ENCODE measurements around the gene LMBRD2. TPM values are rescaled to one million over a fixed set of nuclear protein-coding genes. Genes with fewer than 3 reads are reported as not detected.

LMBRD2 gene
- total RNA-seq (2013; cell fraction: nucleolus; rRNA removed) = 20.7 and 22.0 TPM in 2 replicates
- total RNA-seq (2014; rRNA removed) (7.6 and 10.2 TPM in 2 replicates), total RNA-seq (2014; rRNA removed; fragmentation: Illumina TruSeq; extraction: Trizol) (9.8 and 11.0 TPM in 2 replicates), total RNA-seq (2021) (6.2 and 8.2 TPM in 2 replicates), polyA plus RNA-seq (2011; rRNA removed) (9.1 and 14.4 TPM in 2 replicates), polyA plus RNA-seq (2014; fragmentation: Illumina TruSeq; extraction: Trizol) (7.0 and 8.4 TPM in 2 replicates), polyA plus RNA-seq (2014; fragmentation: Nextera tagmentation; extraction: Ambion mirVana) (1 to 10 TPM in 1 of 2 experiments, under 1 TPM in 1; 0.90 to 1.8 TPM), polyA plus RNA-seq (2014; rRNA removed) (3.2 and 6.0 TPM in 2 replicates), polyA plus RNA-seq (2016; fragmentation: Nextera tagmentation; extraction: Ambion mirVana) (1 to 10 TPM; 4.7 to 5.6 TPM), polyA minus RNA-seq (2011; rRNA and poly(A)+ RNA removed) (10.4 and 12.3 TPM in 2 replicates), Bru-seq, nascent RNA (percentile 69 among the genes with signal in this experiment), BruChase-seq, experiment 1, labeled RNA remaining after a 6-hour chase (percentile 64 among the genes with signal in this experiment), BruChase-seq, experiment 2, labeled RNA remaining after a 2-hour chase (percentile 69 among the genes with signal in this experiment)
- polyA plus RNA-seq (2011; ENCODE audit: low read depth) = 1.4 TPM
- 1.8 and 2.3 TPM in 2 replicates for polyA plus RNA-seq (2011; cell fraction: cytosol; rRNA removed)
- polyA plus RNA-seq (2011; cell fraction: nucleus; rRNA removed) = 7.9 and 8.7 TPM in 2 replicates
- 3.2 and 4.9 TPM in 2 replicates for polyA plus RNA-seq (2012)
- 6.5 and 11.2 TPM in 2 replicates for polyA minus RNA-seq (2011; cell fraction: cytosol; rRNA and poly(A)+ RNA removed)
- 10.0 and 13.7 TPM in 2 replicates for polyA minus RNA-seq (2011; cell fraction: nucleus; rRNA and poly(A)+ RNA removed)
- long read RNA-seq, experiment 1, full-length matches to known transcripts = 1 of 2 reads
- long read RNA-seq, experiment 1, partial matches to known transcripts = 0 of 2 reads
- long read RNA-seq, experiment 1, other reads (novel, unspliced or antisense) = 1 of 2 reads
- long read RNA-seq, experiment 2, full-length matches to known transcripts = 2 of 17 reads
- long read RNA-seq, experiment 2, partial matches to known transcripts = 5 of 17 reads
- long read RNA-seq, experiment 2, other reads (novel, unspliced or antisense) = 10 of 17 reads

DNA sequence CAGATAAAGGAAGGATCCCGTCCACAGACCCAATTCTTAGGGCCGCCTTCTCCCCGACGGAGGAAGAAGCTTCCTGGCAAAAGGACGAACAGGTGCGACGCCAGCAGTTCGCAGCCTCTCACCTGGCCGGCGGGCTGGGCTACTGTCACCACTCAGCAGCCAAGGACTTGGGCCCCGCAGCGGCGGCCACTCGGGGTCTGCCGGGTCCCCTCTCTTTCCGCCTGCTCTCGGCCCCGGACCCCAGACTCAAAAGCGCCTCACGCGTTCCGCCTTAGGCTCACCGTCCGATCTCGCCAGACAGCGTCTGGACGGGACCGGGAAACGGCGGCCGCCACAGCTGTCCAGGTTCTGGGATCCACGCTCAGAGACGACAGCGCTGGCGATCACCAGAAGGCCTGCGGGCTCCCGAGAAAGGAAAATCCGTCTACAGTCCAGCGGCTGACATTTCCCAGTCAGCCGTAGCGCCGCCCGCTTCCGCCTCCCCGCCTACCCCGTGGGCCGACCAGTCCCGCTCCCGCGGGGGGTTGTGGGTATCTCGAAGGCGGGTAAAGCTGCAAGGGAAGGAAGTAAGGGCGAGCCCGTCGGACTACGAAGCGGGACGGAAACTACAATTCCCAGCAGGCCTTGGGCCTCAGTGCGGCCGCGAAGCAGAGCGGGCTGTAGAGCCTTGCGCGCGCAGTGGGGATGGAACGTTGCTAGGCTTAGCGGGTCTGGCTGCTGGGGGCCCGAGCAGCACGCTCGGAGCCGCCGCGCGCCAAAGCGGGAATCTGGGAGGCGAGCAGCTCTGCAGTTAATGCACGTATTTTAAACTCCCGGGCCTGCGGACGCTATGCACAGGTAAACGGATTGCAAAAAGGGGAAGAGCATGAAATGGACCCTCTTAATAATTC is at the start of gene LMBRD2, which contains the start of gene SKP2:
Gene LMBRD2, minus strand, starts transcription at position 454 of the 890 bp plus-strand sequence. CDS start 8,538 bp downstream, outside the sequence.
Gene SKP2, plus strand, starts transcription at position 678 of the 890 bp plus-strand sequence. Its CDS starts 152 bp downstream, at position 830.
- FAIRE-seq (peak; percentile 92), ATAC-seq (peak; percentile 97), DNase-seq (ENCODE audit: low read depth, low spot score) (peak; percentile 95)
- peak within 1 kb of the TSS; percentile 91 for H3K9ac ChIP-seq (ENCODE audit: control insufficient read depth, insufficient read depth, low read length)
- H3K9me3 ChIP-seq (replicated peaks; ENCODE audit: control insufficient read depth, insufficient read depth, low read length) = no peaks in the 10 kb centered on the region
- in situ Hi-C loops (cut with MboI) = no loop called here
- RAD21 ChIA-PET (ENCODE audit: unreplicated experiment) = interaction anchor here (1.4 to 2.1 kb wide), 4 partner anchors 14 to 90 kb away, joined by 4 to 14 read pairs (median 6); partner anchors contain the start of gene NADK2
- H3K4me1 ChIP-seq (ENCODE audit: control insufficient read depth, insufficient read depth, low read length) = no peaks in the 10 kb centered on the region
- intact Hi-C loops (cut with micrococcal nuclease; ENCODE audit: unreplicated experiment) = loop anchor here (10.0 kb wide), 2 partner anchors 723 to 1227 kb away; partner anchors contain the start of genes DNAJC21 and NIPBL
- peaks cover 41% of the 10 kb centered on the region for H3K79me2 ChIP-seq (ENCODE audit: control insufficient read depth, insufficient read depth, low read length)
- peak within 1 kb of the TSS; percentile 91 for H3K4me2 ChIP-seq (ENCODE audit: control insufficient read depth, insufficient read depth)
- TSS peak; percentile 69 for BruUV-seq (replicated peaks)
- no peaks in the 10 kb centered on the region for H3K36me3 ChIP-seq (ENCODE audit: control insufficient read depth in 2 of 2, insufficient read depth in 2 of 2, low read length in 1 of 2)
- H3K27me3 ChIP-seq (replicated peaks in 1 of 2; ENCODE audit: control insufficient read depth in 2 of 2, insufficient read depth in 2 of 2, low read length in 1 of 2) = no peaks in the 10 kb centered on the region
- peak within 1 kb of the TSS; percentile 94 for H3K4me3 ChIP-seq
- H2AFZ ChIP-seq (ENCODE audit: control insufficient read depth, low read depth, low read length) = peak within 1 kb of the TSS; percentile 93
- CTCF ChIA-PET = interaction anchor here (0.8 to 2.8 kb wide), 12 partner anchors 10 to 578 kb away, joined by 3 to 13 read pairs (median 5); partner anchors contain the start of gene NADK2
- SMC1A ChIA-PET (ENCODE audit: uncharacterized antibody, unreplicated experiment) = interaction anchor here (1.0 to 1.9 kb wide), 7 partner anchors 13 to 89 kb away, joined by 3 to 8 read pairs (median 4); partner anchors contain the start of gene NADK2
- peak within 1 kb of the TSS; percentile 82 for H3K27ac ChIP-seq (ENCODE audit: control insufficient read depth, insufficient read depth)
- POLR2A ChIA-PET = interaction anchor here (0.8 to 1.4 kb wide), 5 partner anchors 10 to 1219 kb away, joined by 3 to 6 read pairs (median 3); partner anchors contain the start of gene NUP155
- WGBS (ENCODE audit: insufficient coverage, insufficient replicate concordance, low lambda C conversion rate, missing lambda C conversion rate) = under 1% methylated on average over 81 of the region's 81 CpGs
- no peaks in the 10 kb centered on the region for H4K20me1 ChIP-seq (ENCODE audit: control insufficient read depth, insufficient read depth)
- peak; percentile 57; the same call in 1 of the 2 replicates for TF ChIP-seq CBX5 (IDR thresholded peaks at IDR 0.05; ENCODE audit: low read depth)
- TF ChIP-seq MAX (IDR thresholded peaks at IDR 0.05; ENCODE audit: low read depth, low read length) = peak; percentile 84
- no peak for TF ChIP-seq RAD21 (IDR thresholded peaks at IDR 0.05; ENCODE audit: insufficient read depth, low read depth, low read length)
- TF ChIP-seq SIN3A (IDR thresholded peaks at IDR 0.05; ENCODE audit: low read depth, low read length) = no peak; the same call in 1 of the 2 replicates
- peak; percentile 90 for TF ChIP-seq E4F1 (IDR thresholded peaks at IDR 0.05; ENCODE audit: borderline replicate concordance, partially characterized antibody)
- TF ChIP-seq IRF4 (IDR thresholded peaks at IDR 0.05; ENCODE audit: low read depth, low read length) = peak; percentile 50; the same call in 1 of the 2 replicates
- TF ChIP-seq, protein P1, sequence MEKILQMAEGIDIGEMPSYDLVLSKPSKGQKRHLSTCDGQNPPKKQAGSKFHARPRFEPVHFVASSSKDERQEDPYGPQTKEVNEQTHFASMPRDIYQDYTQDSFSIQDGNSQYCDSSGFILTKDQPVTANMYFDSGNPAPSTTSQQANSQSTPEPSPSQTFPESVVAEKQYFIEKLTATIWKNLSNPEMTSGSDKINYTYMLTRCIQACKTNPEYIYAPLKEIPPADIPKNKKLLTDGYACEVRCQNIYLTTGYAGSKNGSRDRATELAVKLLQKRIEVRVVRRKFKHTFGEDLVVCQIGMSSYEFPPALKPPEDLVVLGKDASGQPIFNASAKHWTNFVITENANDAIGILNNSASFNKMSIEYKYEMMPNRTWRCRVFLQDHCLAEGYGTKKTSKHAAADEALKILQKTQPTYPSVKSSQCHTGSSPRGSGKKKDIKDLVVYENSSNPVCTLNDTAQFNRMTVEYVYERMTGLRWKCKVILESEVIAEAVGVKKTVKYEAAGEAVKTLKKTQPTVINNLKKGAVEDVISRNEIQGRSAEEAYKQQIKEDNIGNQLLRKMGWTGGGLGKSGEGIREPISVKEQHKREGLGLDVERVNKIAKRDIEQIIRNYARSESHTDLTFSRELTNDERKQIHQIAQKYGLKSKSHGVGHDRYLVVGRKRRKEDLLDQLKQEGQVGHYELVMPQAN (conservative IDR thresholded peaks at IDR 0.05) = peak; percentile 63
- TF ChIP-seq SRF (IDR thresholded peaks at IDR 0.05; ENCODE audit: low read depth in 2 of 2, low read length in 2 of 2) = peak in 1 of 2 experiments; percentile 73; a peak in 1 of 4 replicates
- peak; percentile 86 for TF ChIP-seq CREM (IDR thresholded peaks at IDR 0.05; ENCODE audit: low read depth)
- 0 out of 2 replicates have a peak, but pooled peaks have one; percentile 15 for TF ChIP-seq ZNF24 (IDR thresholded peaks at IDR 0.05)
- TF ChIP-seq GABPA (IDR thresholded peaks at IDR 0.05; ENCODE audit: low read depth) = peak; percentile 80
- peak; percentile 69; the same call in 1 of the 2 replicates for TF ChIP-seq SMAD5 (IDR thresholded peaks at IDR 0.05; ENCODE audit: low read depth)
- peak; percentile 82 for TF ChIP-seq POLR2A (IDR thresholded peaks at IDR 0.05; ENCODE audit: low read depth, low read length)
